ENCODE measurements around the gene AAMP.

DNA sequence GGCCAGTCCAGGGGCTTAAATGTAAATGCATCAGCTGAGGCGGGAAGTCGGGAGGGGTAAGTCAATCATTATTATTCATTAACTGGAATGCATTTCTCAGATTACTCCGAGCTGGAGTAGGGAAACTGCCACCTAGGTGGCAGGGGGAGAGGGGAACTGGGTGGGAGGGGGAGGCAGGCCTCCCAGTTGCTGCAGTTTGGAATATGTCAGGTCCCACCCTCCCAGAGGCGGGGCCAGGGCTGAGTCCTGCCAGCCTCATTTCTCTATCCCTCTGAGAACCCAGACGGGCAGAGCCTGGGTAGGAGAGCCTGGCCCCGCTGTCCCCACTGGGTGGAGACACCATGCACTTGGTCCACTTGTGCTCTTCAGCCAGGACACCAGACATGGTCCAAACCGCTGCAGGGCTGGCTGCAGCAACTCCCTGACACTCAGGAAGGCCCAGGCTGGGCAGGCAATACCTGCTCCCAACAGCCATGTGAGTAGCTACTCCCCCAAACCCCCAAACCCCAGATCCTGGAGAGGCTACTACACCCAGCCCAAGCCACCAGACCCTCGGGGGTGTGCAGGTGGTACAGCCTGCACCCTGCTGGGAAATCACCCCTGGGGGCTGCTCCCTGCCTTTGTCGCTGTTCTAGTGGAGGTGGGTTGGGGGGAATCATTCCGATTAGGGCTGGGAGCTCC lies 9.1 kb downstream of the AAMP start, which contains the start of gene GPBAR1:
- TF ChIP-seq, protein P1, sequence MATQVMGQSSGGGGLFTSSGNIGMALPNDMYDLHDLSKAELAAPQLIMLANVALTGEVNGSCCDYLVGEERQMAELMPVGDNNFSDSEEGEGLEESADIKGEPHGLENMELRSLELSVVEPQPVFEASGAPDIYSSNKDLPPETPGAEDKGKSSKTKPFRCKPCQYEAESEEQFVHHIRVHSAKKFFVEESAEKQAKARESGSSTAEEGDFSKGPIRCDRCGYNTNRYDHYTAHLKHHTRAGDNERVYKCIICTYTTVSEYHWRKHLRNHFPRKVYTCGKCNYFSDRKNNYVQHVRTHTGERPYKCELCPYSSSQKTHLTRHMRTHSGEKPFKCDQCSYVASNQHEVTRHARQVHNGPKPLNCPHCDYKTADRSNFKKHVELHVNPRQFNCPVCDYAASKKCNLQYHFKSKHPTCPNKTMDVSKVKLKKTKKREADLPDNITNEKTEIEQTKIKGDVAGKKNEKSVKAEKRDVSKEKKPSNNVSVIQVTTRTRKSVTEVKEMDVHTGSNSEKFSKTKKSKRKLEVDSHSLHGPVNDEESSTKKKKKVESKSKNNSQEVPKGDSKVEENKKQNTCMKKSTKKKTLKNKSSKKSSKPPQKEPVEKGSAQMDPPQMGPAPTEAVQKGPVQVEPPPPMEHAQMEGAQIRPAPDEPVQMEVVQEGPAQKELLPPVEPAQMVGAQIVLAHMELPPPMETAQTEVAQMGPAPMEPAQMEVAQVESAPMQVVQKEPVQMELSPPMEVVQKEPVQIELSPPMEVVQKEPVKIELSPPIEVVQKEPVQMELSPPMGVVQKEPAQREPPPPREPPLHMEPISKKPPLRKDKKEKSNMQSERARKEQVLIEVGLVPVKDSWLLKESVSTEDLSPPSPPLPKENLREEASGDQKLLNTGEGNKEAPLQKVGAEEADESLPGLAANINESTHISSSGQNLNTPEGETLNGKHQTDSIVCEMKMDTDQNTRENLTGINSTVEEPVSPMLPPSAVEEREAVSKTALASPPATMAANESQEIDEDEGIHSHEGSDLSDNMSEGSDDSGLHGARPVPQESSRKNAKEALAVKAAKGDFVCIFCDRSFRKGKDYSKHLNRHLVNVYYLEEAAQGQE (IDR thresholded peaks at IDR 0.05; ENCODE audit: insufficient read depth in 1 of 2, low read depth in 2 of 2, low read length in 2 of 2) = no peak
- TF ChIP-seq POLR2AphosphoS5 (IDR thresholded peaks at IDR 0.05; ENCODE audit: low read depth, low read length) (no peak), SIN3A (IDR thresholded peaks at IDR 0.05; ENCODE audit: borderline replicate concordance, insufficient read depth, low read length) (no peak), TAF1 (IDR thresholded peaks at IDR 0.05; ENCODE audit: borderline replicate concordance, insufficient read depth, low read length) (no peak), FOXP2 (optimal IDR thresholded peaks at IDR 0.05; ENCODE audit: borderline replicate concordance, extremely low read depth, extremely low read length, insufficient read depth) (no peak)

Data from PFSK-1 (cell line).